ENCODE measurements around the gene AKT3. TPM values are rescaled to one million over a fixed set of nuclear protein-coding genes. Genes with fewer than 3 reads are reported as not detected.
"Not testable (repeated sequence)": the region's sequence is repeated elsewhere in the genome, so short reads cannot be mapped to it uniquely, and the experiment has no call there.

The AKT3 gene
- total and polyA plus RNA-seq, 5 donors from 2014 or later, result 0.81 to 84.2 (median 2.8) TPM

GRCh38 chr1:243597383-243597782 lies 252.7 kb downstream of the AKT3 start:
- DNase-seq (no peak), ATAC-seq (ENCODE audit: low read depth in 2 of 2) (no peak)
- Mint-ChIP-seq H3K4me1 (peaks cover 20 to 40% (median 28%) of the 10 kb centered on the region in 4 donors), H3K27ac (peak overlapping the region in 1 of 3 donors; percentile 59), H3K27me3 (no peaks in the 10 kb centered on the region), H3K4me3 (peak overlapping the region in 1 of 4 donors; percentile 32), H3K36me3 (peaks cover 19% of the 10 kb centered on the region), H3K9me3 (peaks cover 0 to 7% (median 2%) of the 10 kb centered on the region in 7 donors)
- H3K27me3 ChIP-seq (ENCODE audit: control insufficient read depth, insufficient read depth, low read length), result no peaks in the 10 kb centered on the region
- no peak overlapping the region for H3K4me3 ChIP-seq (ENCODE audit: low read depth, low read length)
- peaks cover 5% of the 10 kb centered on the region in 2 experiments for H3K9me3 ChIP-seq (ENCODE audit: control insufficient read depth in 2 of 2, low read length in 2 of 2)
- peak overlapping the region; percentile 78 for H3K27ac ChIP-seq (ENCODE audit: insufficient read depth, low read length, poor library complexity, severe bottlenecking)
- peaks cover 35% of the 10 kb centered on the region for H3K4me1 ChIP-seq (ENCODE audit: control insufficient read depth, insufficient read depth, low read length, poor library complexity, severe bottlenecking)
- H3K36me3 ChIP-seq (ENCODE audit: control insufficient read depth, insufficient read depth, low read length), result peaks cover 4% of the 10 kb centered on the region

DNA sequence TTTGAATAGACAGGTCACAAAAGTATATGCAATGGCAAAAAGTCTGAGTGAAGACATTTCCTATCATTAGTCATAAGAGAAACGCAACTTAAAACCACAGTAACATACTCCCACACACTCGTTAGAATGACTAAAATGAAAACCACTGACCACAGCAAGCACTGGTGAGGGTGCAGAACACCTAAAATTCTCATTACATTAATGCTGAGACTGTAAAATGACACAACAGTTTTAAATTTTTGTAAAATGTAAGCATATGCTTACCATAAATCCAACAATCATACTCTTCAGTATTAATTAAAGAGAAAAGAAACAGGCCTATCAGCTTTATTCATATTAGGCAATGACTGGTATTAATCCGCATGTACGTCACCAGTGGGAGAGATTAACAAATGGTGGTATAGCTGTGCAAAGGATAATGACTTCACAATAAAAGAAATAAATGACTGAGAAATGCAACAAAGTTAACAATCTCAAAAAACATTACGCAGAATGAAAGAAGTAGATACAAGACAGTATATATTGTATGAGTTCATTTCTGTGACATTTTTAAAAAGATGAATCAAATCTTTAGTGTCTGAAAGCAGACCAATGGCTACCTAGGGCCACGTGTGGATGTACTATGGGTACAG lies 253.5 kb downstream of the AKT3 start:
- H3K4me3 ChIP-seq (ENCODE audit: low read depth, low read length), result peak overlapping the region; percentile 72
- H3K4me3 Mint-ChIP-seq, result peak overlapping the region; percentile 34 to 69 (median 38)
- peak; percentile 72 to 80 for ATAC-seq (ENCODE audit: low read depth in 2 of 2)
- peaks cover 0 to 4% (median 0%) of the 10 kb centered on the region in 7 donors for H3K9me3 Mint-ChIP-seq
- H3K27me3 ChIP-seq (ENCODE audit: control insufficient read depth, insufficient read depth, low read length), result no peaks in the 10 kb centered on the region
- DNase-seq, result peak; percentile 4 to 77 (median 51)
- H3K36me3 Mint-ChIP-seq, result peaks cover 18% of the 10 kb centered on the region
- H3K27me3 Mint-ChIP-seq, result no peaks in the 10 kb centered on the region
- no peaks in the 10 kb centered on the region for H3K36me3 ChIP-seq (ENCODE audit: control insufficient read depth, insufficient read depth, low read length)
- H3K27ac Mint-ChIP-seq, result peak overlapping the region; percentile 34 to 86 (median 84)
- peaks cover 35% of the 10 kb centered on the region for H3K4me1 ChIP-seq (ENCODE audit: control insufficient read depth, insufficient read depth, low read length, poor library complexity, severe bottlenecking)
- H3K27ac ChIP-seq (ENCODE audit: insufficient read depth, low read length, poor library complexity, severe bottlenecking), result peak overlapping the region; percentile 78
- H3K9me3 ChIP-seq (ENCODE audit: control insufficient read depth in 2 of 2, low read length in 2 of 2), result no peaks in the 10 kb centered on the region
- H3K4me1 Mint-ChIP-seq, result peaks cover 20 to 40% (median 28%) of the 10 kb centered on the region in 4 donors

DNA sequence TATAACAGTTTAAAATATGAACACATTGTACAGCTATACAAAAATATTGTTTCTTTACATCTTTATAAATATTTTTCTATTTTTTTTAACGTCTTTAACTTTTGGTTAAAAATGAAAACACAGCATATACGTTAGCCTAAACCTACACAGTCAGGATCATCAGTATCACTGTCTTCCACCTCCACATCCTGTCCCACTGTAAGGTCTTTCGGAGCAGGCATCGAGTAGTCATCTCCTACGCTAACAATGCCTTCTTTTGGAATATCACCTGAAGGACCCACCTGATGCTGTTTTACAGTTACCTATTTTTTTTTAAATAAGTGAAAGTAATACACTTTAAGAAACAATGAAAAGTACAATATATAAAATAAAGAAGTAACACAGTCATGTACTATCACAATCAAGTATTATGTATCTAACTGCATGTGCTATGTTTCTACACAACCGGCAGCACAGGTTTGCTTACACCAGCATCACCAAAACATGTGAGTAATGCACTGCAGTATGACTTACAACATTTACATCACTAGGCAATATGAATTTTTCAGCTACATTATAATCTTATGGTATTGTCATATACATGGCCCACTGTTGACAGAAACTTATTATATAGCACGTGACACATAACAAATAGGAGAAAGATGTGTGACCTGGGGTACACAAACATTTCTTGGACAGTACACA lies 254.4 kb downstream of the AKT3 start:
- Mint-ChIP-seq H3K27ac (peak overlapping the region; percentile 34 to 86 (median 84)), H3K4me3 (peak overlapping the region; percentile 34 to 69 (median 38)), H3K36me3 (peaks cover 23% of the 10 kb centered on the region), H3K9me3 (peaks cover 0 to 4% (median 2%) of the 10 kb centered on the region in 7 donors), H3K27me3 (no peaks in the 10 kb centered on the region), H3K4me1 (peaks cover 20 to 43% (median 28%) of the 10 kb centered on the region in 4 donors)
- H3K27ac ChIP-seq (ENCODE audit: insufficient read depth, low read length, poor library complexity, severe bottlenecking), result peak overlapping the region; percentile 78
- DNase-seq (peak in 2 of 3 donors; percentile 17 to 30), ATAC-seq (ENCODE audit: low read depth in 2 of 2) (peak; percentile 44 to 60)
- H3K4me3 ChIP-seq (ENCODE audit: low read depth, low read length), result peak overlapping the region; percentile 72
- no peaks in the 10 kb centered on the region for H3K27me3 ChIP-seq (ENCODE audit: control insufficient read depth, insufficient read depth, low read length)
- H3K4me1 ChIP-seq (ENCODE audit: control insufficient read depth, insufficient read depth, low read length, poor library complexity, severe bottlenecking), result peaks cover 35% of the 10 kb centered on the region
- no peaks in the 10 kb centered on the region for H3K9me3 ChIP-seq (ENCODE audit: control insufficient read depth in 2 of 2, low read length in 2 of 2)
- no peaks in the 10 kb centered on the region for H3K36me3 ChIP-seq (ENCODE audit: control insufficient read depth, insufficient read depth, low read length)

GRCh38 chr1:243594455-243594854 lies 255.6 kb downstream of the AKT3 start:
- Mint-ChIP-seq H3K27ac (peak overlapping the region in 1 of 3 donors; percentile 36), H3K36me3 (peaks cover 28% of the 10 kb centered on the region), H3K4me3 (no peak overlapping the region), H3K4me1 (peaks cover 25 to 51% (median 30%) of the 10 kb centered on the region in 4 donors), H3K27me3 (no peaks in the 10 kb centered on the region), H3K9me3 (peaks cover 0 to 10% (median 2%) of the 10 kb centered on the region in 7 donors)
- Histone ChIP-seq H3K27me3 (ENCODE audit: control insufficient read depth, insufficient read depth, low read length) (no peaks in the 10 kb centered on the region), H3K36me3 (ENCODE audit: control insufficient read depth, insufficient read depth, low read length) (no peaks in the 10 kb centered on the region), H3K4me3 (ENCODE audit: low read depth, low read length) (no peak overlapping the region), H3K27ac (ENCODE audit: insufficient read depth, low read length, poor library complexity, severe bottlenecking) (no peak overlapping the region), H3K4me1 (ENCODE audit: control insufficient read depth, insufficient read depth, low read length, poor library complexity, severe bottlenecking) (peaks cover 35% of the 10 kb centered on the region), H3K9me3 (ENCODE audit: control insufficient read depth in 2 of 2, low read length in 2 of 2) (no peaks in the 10 kb centered on the region)
- DNase-seq (no peak), ATAC-seq (ENCODE audit: low read depth in 2 of 2) (no peak)

- not testable (repeated sequence) for H3K36me3 ChIP-seq (ENCODE audit: control insufficient read depth, insufficient read depth, low read length); H3K4me3 ChIP-seq (ENCODE audit: low read depth, low read length); H3K27ac ChIP-seq (ENCODE audit: insufficient read depth, low read length, poor library complexity, severe bottlenecking); H3K27me3 Mint-ChIP-seq; H3K4me1 ChIP-seq (ENCODE audit: control insufficient read depth, insufficient read depth, low read length, poor library complexity, severe bottlenecking); ATAC-seq (ENCODE audit: low read depth in 2 of 2); H3K27me3 ChIP-seq (ENCODE audit: control insufficient read depth, insufficient read depth, low read length); H3K9me3 ChIP-seq (ENCODE audit: control insufficient read depth in 2 of 2, low read length in 2 of 2); H3K27ac Mint-ChIP-seq
- peak overlapping the region in 1 of 4 donors; percentile 22 for H3K4me3 Mint-ChIP-seq
- peaks cover 22 to 43% (median 27%) of the 10 kb centered on the region in 4 donors for H3K4me1 Mint-ChIP-seq
- H3K36me3 Mint-ChIP-seq, result peaks cover 53% of the 10 kb centered on the region
- H3K9me3 Mint-ChIP-seq, result peaks cover 0 to 21% (median 8%) of the 10 kb centered on the region in 7 donors
- DNase-seq, result peak in 1 of 3 donors; percentile 20
These were observed 260.8 kb downstream of the AKT3 start for GRCh38 chr1:243589286-243589685.

- Histone ChIP-seq H3K4me1 (ENCODE audit: control insufficient read depth, insufficient read depth, low read length, poor library complexity, severe bottlenecking) (no peaks in the 10 kb centered on the region), H3K27me3 (ENCODE audit: control insufficient read depth, insufficient read depth, low read length) (no peaks in the 10 kb centered on the region), H3K9me3 (ENCODE audit: control insufficient read depth in 2 of 2, low read length in 2 of 2) (peaks cover 3 to 7% of the 10 kb centered on the region in 2 experiments), H3K36me3 (ENCODE audit: control insufficient read depth, insufficient read depth, low read length) (peaks cover 4% of the 10 kb centered on the region), H3K4me3 (ENCODE audit: low read depth, low read length) (peak overlapping the region; percentile 38), H3K27ac (ENCODE audit: insufficient read depth, low read length, poor library complexity, severe bottlenecking) (no peak overlapping the region)
- peaks cover 2 to 34% (median 12%) of the 10 kb centered on the region in 7 donors for H3K9me3 Mint-ChIP-seq
- DNase-seq (peak in 1 of 3 donors; percentile 55), ATAC-seq (ENCODE audit: low read depth in 2 of 2) (no peak)
- H3K4me1 Mint-ChIP-seq, result peaks cover 22 to 41% (median 28%) of the 10 kb centered on the region in 4 donors
- H3K27me3 Mint-ChIP-seq, result no peaks in the 10 kb centered on the region
- H3K36me3 Mint-ChIP-seq, result peaks cover 60% of the 10 kb centered on the region
- peak overlapping the region in 1 of 3 donors; percentile 23 for H3K27ac Mint-ChIP-seq
- H3K4me3 Mint-ChIP-seq, result peak overlapping the region; percentile 4 to 77 (median 38)
These were observed 262.1 kb downstream of the AKT3 start for GRCh38 chr1:243587823-243588560.

DNA sequence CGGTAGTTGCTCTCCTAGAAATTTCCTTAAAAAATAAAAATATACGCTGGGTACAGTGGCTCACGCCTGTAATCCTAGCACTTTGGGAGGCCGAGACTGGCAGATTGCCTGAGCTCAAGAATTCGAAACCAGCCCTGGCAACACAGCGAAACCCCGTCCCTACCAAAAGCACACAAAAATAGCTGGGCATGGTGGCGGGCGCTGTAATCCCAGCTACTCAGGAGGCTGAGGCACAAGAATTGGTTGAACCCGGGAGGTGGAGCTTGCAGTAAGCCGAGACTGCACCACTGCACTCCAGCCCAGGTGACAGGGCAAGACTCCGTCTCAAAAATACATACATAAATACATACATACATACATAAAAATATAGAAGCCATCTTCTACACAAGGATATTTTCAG lies 262.8 kb downstream of the AKT3 start:
- DNase-seq (no peak), ATAC-seq (ENCODE audit: low read depth in 2 of 2) (no peak)
- no peaks in the 10 kb centered on the region for H3K27me3 ChIP-seq (ENCODE audit: control insufficient read depth, insufficient read depth, low read length)
- no peaks in the 10 kb centered on the region for H3K4me1 ChIP-seq (ENCODE audit: control insufficient read depth, insufficient read depth, low read length, poor library complexity, severe bottlenecking)
- Mint-ChIP-seq H3K4me3 (no peak overlapping the region), H3K4me1 (peaks cover 22 to 38% (median 28%) of the 10 kb centered on the region in 4 donors), H3K9me3 (peaks cover 2 to 41% (median 15%) of the 10 kb centered on the region in 7 donors), H3K36me3 (peaks cover 59% of the 10 kb centered on the region), H3K27ac (no peak overlapping the region), H3K27me3 (no peaks in the 10 kb centered on the region)
- H3K4me3 ChIP-seq (ENCODE audit: low read depth, low read length), result no peak overlapping the region
- H3K36me3 ChIP-seq (ENCODE audit: control insufficient read depth, insufficient read depth, low read length), result peaks cover 4% of the 10 kb centered on the region
- no peak overlapping the region for H3K27ac ChIP-seq (ENCODE audit: insufficient read depth, low read length, poor library complexity, severe bottlenecking)
- peaks cover 8 to 12% of the 10 kb centered on the region in 2 experiments for H3K9me3 ChIP-seq (ENCODE audit: control insufficient read depth in 2 of 2, low read length in 2 of 2)

All from CD4-positive, CD25-positive, alpha-beta regulatory T cell (primary cell).